Testis (tissue), 3 donors: ENCODE data around the gene HNRNPA3. TPM values are rescaled to one million over a fixed set of nuclear protein-coding genes. Genes with fewer than 3 reads are reported as not detected.

Source experiments
- DNase-seq: peaks from one replicate; pipeline ENCODE4 v3.0.0-alpha.2; 2019
- H3K27ac ChIP-seq, 2 donors: fragments of 200-600 bp; sonication (generic); one replicate each; pipeline ENCODE4 v1.5.1; 2019
- H3K27me3 ChIP-seq: fragments of 200-600 bp; sonication (generic); one replicate; pipeline ENCODE4 v1.5.1; 2019
- H3K36me3 ChIP-seq: fragments of 200-600 bp; sonication (generic); one replicate; pipeline ENCODE4 v1.5.1; 2017; ENCODE audit warnings: low read depth; ENCODE audit errors: missing control alignments
- H3K4me1 ChIP-seq: fragments of 200-600 bp; sonication (generic); one replicate; pipeline ENCODE4 v1.5.1; 2019
- H3K4me3 ChIP-seq, 2 donors: fragments of 200-600 bp; sonication (generic); one replicate each; pipeline ENCODE4 v1.5.1; 2017 to 2019
- H3K9me3 ChIP-seq: fragments of 200-600 bp; sonication (generic); one replicate; pipeline ENCODE4 v1.5.1; 2017
- POLR2A ChIP-seq: fragments of 450-650 bp; IDR thresholded peaks from one replicate; pipeline ENCODE4 v1.6.1; 2017; ENCODE audit warnings: antibody characterized with exemption, mild to moderate bottlenecking, moderate library complexity
- WGBS, 2 donors: methylation state at CpG; one replicate each; pipeline ENCODE4 v1.1.5; 2018; 5-methylcytosine and 5-hydroxymethylcytosine counted together
- intact Hi-C: fragments of 100-400 bp; cut with DNase I; formaldehyde crosslinking; loops from one replicate; pipeline ENCODE4 v1.15.1; 2023; ENCODE audit warnings: low total_unique reads
- microRNA-seq, 2 donors: library from miRNA; unstranded; fragments of <30 nt; microRNA quantifications; one replicate each; pipeline ENCODE4, GENCODE V29; 2016; ENCODE audit warnings: borderline number of aligned reads in 2 of 2, borderline replicate concordance in 1 of 2
- polyA plus RNA-seq: library from polyadenylated mRNA; stranded (reverse); fragments of 350-450 nt; fragmentation: Illumina TruSeq; extraction: RNeasy Lipid Tissue Mini Kit (QIAGEN cat#74804); gene quantifications from one replicate; pipeline ENCODE4 v1.2.3, GENCODE V29; 2014; ENCODE audit warnings: low read depth, low replicate concordance; ENCODE audit not compliant: insufficient read depth
- small RNA-seq, 2 donors: library from RNA; depleted of rRNA; stranded (forward); fragments of <200 nt; gene quantifications; one replicate each; pipeline ENCODE3, GENCODE V24; 2016
- total RNA-seq, 2 donors: library from RNA; depleted of rRNA; stranded (reverse); fragments of >200 nt; gene quantifications; one replicate each; pipeline ENCODE4 v1.2.3, GENCODE V29; 2016
- TF ChIP-seq, protein P1 (sequence below), 3 experiments: fragments of 450-650 bp in 2 of 3; fragments of 200-600 bp in 1 of 3; sonication (generic) in 1 of 3; IDR thresholded peaks; one replicate each; pipeline ENCODE4 v1.5.1; 2016 to 2019; ENCODE audit warnings: antibody characterized with exemption in 3 of 3, mild to moderate bottlenecking in 2 of 3, moderate library complexity in 1 of 3

The HNRNPA3 gene
- total and polyA plus RNA-seq, 3 donors from 2014 or later: 81.3 to 284 (median 103) TPM

DNA sequence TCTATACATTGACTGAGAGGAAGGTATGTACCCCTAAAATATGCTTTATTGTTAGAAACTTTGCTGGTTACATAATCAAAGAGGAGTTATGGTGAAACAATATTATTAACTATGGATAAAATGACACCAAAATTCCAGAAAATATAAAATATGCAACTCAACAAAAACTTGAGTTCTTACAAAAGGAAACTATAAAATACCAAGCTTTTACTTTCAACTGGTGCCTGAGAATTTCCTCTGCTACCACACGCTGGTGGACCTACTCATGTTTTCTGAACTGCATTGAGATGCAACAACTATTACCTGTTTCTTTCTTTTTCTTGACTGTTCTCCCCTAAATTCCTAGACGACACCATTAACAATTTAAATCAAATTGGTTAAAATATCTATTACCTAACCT lies 60.2 kb downstream of the HNRNPA3 start:
- TF ChIP-seq, protein P1, sequence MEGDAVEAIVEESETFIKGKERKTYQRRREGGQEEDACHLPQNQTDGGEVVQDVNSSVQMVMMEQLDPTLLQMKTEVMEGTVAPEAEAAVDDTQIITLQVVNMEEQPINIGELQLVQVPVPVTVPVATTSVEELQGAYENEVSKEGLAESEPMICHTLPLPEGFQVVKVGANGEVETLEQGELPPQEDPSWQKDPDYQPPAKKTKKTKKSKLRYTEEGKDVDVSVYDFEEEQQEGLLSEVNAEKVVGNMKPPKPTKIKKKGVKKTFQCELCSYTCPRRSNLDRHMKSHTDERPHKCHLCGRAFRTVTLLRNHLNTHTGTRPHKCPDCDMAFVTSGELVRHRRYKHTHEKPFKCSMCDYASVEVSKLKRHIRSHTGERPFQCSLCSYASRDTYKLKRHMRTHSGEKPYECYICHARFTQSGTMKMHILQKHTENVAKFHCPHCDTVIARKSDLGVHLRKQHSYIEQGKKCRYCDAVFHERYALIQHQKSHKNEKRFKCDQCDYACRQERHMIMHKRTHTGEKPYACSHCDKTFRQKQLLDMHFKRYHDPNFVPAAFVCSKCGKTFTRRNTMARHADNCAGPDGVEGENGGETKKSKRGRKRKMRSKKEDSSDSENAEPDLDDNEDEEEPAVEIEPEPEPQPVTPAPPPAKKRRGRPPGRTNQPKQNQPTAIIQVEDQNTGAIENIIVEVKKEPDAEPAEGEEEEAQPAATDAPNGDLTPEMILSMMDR (IDR thresholded peaks at IDR 0.05): no peak
- no peak for TF ChIP-seq POLR2A
- DNase-seq: no peak
- Histone ChIP-seq H3K4me3 (no peak overlapping the region), H3K9me3 (no peaks in the 10 kb centered on the region), H3K27ac (peak overlapping the region in 1 of 2 donors; percentile 23), H3K4me1 (peaks cover 12% of the 10 kb centered on the region), H3K36me3 (no peaks in the 10 kb centered on the region), H3K27me3 (no peaks in the 10 kb centered on the region)
- 76 to 79% methylated on average over 2 of the region's 2 CpGs for WGBS, 2 donors
- intact Hi-C loops: no loop called here

DNA sequence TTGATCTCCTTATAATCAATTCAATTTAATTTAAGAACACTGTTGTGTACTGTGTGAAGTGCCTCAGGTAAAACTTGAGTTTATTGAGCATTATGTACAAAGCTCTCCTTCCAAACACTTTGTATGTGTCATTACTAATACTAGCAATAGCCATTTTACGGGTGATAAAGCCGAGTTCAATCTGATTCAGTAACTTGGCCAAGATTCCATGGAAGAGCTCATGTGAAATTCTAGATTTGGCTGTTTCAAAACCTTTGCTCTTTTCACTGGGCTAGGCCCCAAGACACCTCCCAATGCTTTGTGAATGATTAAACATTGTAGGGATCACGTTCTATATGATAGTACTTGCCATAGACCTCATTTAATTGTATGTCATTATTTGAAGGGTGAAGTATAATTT lies 60.8 kb downstream of the HNRNPA3 start:
- Histone ChIP-seq H3K27ac (peak overlapping the region in 1 of 2 donors; percentile 23), H3K36me3 (no peaks in the 10 kb centered on the region), H3K4me1 (peaks cover 12% of the 10 kb centered on the region), H3K27me3 (no peaks in the 10 kb centered on the region), H3K4me3 (no peak overlapping the region), H3K9me3 (no peaks in the 10 kb centered on the region)
- intact Hi-C loops: no loop called here
- WGBS, 2 donors: 43 to 58% methylated on average over 3 of the region's 3 CpGs
- no peak for TF ChIP-seq POLR2A
- TF ChIP-seq, protein P1 (IDR thresholded peaks at IDR 0.05): no peak
- no peak for DNase-seq

Small RNAs within 50 kb of the gene (microRNA-seq; reads per million reads assigned to microRNA genes)
- gene MIR3128: 0 reads per million in 2 donors

Small RNAs within 50 kb of the gene (small RNA-seq; reads per million reads assigned to genes)
- gene MIR3128: 0 reads per million in 2 donors
- gene RF00019: 0 reads per million in 2 donors

Other genes with a start within 250 kb of the HNRNPA3 start
- gene NFE2L2, start 51.9 kb downstream of the HNRNPA3 start, total RNA-seq: 100 to 1,000 TPM; 126 to 132 TPM
- 72.7 TPM for gene NFE2L2, start 51.9 kb downstream of the HNRNPA3 start, polyA plus RNA-seq
- 10 to 100 TPM; 55.7 to 73.4 TPM for gene AGPS, start 180.0 kb downstream of the HNRNPA3 start, total RNA-seq
- gene AGPS, start 180.0 kb downstream of the HNRNPA3 start, polyA plus RNA-seq: 36.7 TPM